H9 (cell line): ENCODE data around the gene PIK3R5. TPM values are rescaled to one million over a fixed set of nuclear protein-coding genes. Genes with fewer than 3 reads are reported as not detected.

ENCODE experiments used
- DNase-seq: peaks from one replicate; pipeline ENCODE4 v3.0.0-alpha.2; 2017
- H2AFZ ChIP-seq: one replicate; pipeline ENCODE4 v1.6.1; 2013; ENCODE audit warnings: mild to moderate bottlenecking, low read length, control low read depth, moderate library complexity
- H2AK5ac ChIP-seq: 2 replicates; pipeline ENCODE4 v1.6.1; 2013; ENCODE audit warnings: low read length, control low read depth, mixed read lengths; ENCODE audit not compliant: insufficient read length
- H2BK120ac ChIP-seq: one replicate; pipeline ENCODE4 v1.6.1; 2013; ENCODE audit warnings: low read depth, mild to moderate bottlenecking, low read length, control low read depth, inconsistent platforms; ENCODE audit not compliant: poor library complexity, severe bottlenecking
- H2BK12ac ChIP-seq: 2 replicates; pipeline ENCODE4 v1.6.1; 2013; ENCODE audit warnings: low read length, control low read depth, mixed read lengths, low read depth; ENCODE audit not compliant: insufficient read length
- H2BK15ac ChIP-seq: 2 replicates; pipeline ENCODE4 v1.6.1; 2013; ENCODE audit warnings: low read depth, low read length, control low read depth
- H2BK20ac ChIP-seq: one replicate; pipeline ENCODE4 v1.6.1; 2013; ENCODE audit warnings: low read depth, mild to moderate bottlenecking, low read length, control low read depth, inconsistent platforms; ENCODE audit not compliant: poor library complexity, severe bottlenecking
- H2BK5ac ChIP-seq: 2 replicates; pipeline ENCODE4 v1.6.1; 2013; ENCODE audit warnings: low read length, control low read depth, mixed read lengths; ENCODE audit not compliant: insufficient read length
- H3K14ac ChIP-seq: 2 replicates; pipeline ENCODE4 v1.6.1; 2013; ENCODE audit warnings: low read length, control low read depth; ENCODE audit not compliant: insufficient read depth
- H3K18ac ChIP-seq: 2 replicates; pipeline ENCODE4 v1.6.1; 2013; ENCODE audit warnings: low read depth, mild to moderate bottlenecking, mixed read lengths, low read length, control low read depth; ENCODE audit not compliant: insufficient read length
- H3K23ac ChIP-seq: 2 replicates; pipeline ENCODE4 v1.6.1; 2013; ENCODE audit warnings: low read length, control low read depth, mixed read lengths, low read depth; ENCODE audit not compliant: insufficient read length
- H3K23me2 ChIP-seq: 2 replicates; pipeline ENCODE4 v1.6.1; 2013; ENCODE audit warnings: low read depth, mild to moderate bottlenecking, mixed read lengths, low read length, control low read depth; ENCODE audit not compliant: insufficient read length, poor library complexity, severe bottlenecking
- H3K27ac ChIP-seq: 2 replicates; pipeline ENCODE4 v1.5.1; 2013; ENCODE audit warnings: low read length, control low read depth, mixed read lengths, low read depth; ENCODE audit not compliant: insufficient read length
- H3K27me3 ChIP-seq: 2 replicates; pipeline ENCODE4 v1.6.1; 2013; ENCODE audit warnings: low read length, control low read depth, inconsistent platforms; ENCODE audit not compliant: insufficient read depth
- H3K4ac ChIP-seq: 2 replicates; pipeline ENCODE4 v1.6.1; 2013; ENCODE audit warnings: low read depth, mild to moderate bottlenecking, control low read depth, inconsistent platforms, low read length, moderate library complexity
- H3K4me1 ChIP-seq: 2 replicates; pipeline ENCODE4 v1.6.1; 2013; ENCODE audit warnings: low read length, control low read depth, inconsistent platforms; ENCODE audit not compliant: insufficient read depth
- H3K4me2 ChIP-seq: 2 replicates; pipeline ENCODE4 v1.6.1; 2013; ENCODE audit warnings: low read length, control low read depth, mixed read lengths; ENCODE audit not compliant: insufficient read length, insufficient read depth
- H3K56ac ChIP-seq: 2 replicates; pipeline ENCODE4 v1.6.1; 2013; ENCODE audit warnings: low read depth, mild to moderate bottlenecking, mixed read lengths, low read length, control low read depth; ENCODE audit not compliant: insufficient read length
- H3K79me1 ChIP-seq: 2 replicates; pipeline ENCODE4 v1.6.1; 2013; ENCODE audit warnings: low read depth, mild to moderate bottlenecking, moderate library complexity, low read length, control low read depth, inconsistent platforms; ENCODE audit not compliant: insufficient read depth, poor library complexity, severe bottlenecking
- H3K79me2 ChIP-seq: 2 replicates; pipeline ENCODE4 v1.6.1; 2013; ENCODE audit warnings: low read length, control low read depth, inconsistent platforms; ENCODE audit not compliant: insufficient read depth
- H3K9ac ChIP-seq: 2 replicates; pipeline ENCODE4 v1.6.1; 2013; ENCODE audit warnings: low read length, control low read depth, mixed read lengths; ENCODE audit not compliant: insufficient read length; ENCODE audit errors: extremely low read depth
- H3K9me3 ChIP-seq: one replicate; pipeline ENCODE4 v1.6.1; 2013; ENCODE audit warnings: low read depth, low read length, inconsistent platforms; ENCODE audit not compliant: control insufficient read depth
- H3T11ph ChIP-seq: one replicate; pipeline ENCODE4 v1.6.1; 2013; ENCODE audit warnings: mild to moderate bottlenecking, low read length, control low read depth, inconsistent platforms
- H4K20me1 ChIP-seq: one replicate; pipeline ENCODE4 v1.6.1; 2013; ENCODE audit not compliant: control insufficient read depth, insufficient read length, insufficient read depth
- H4K5ac ChIP-seq: 2 replicates; pipeline ENCODE4 v1.6.1; 2013; ENCODE audit warnings: low read depth, mild to moderate bottlenecking, mixed read lengths, low read length, control low read depth; ENCODE audit not compliant: insufficient read length
- H4K8ac ChIP-seq: replicated peaks from 2 replicates; pipeline ENCODE4 v1.6.1; 2013; ENCODE audit warnings: low read length, control low read depth, mixed read lengths, low read depth; ENCODE audit not compliant: insufficient read length
- H4K91ac ChIP-seq: 2 replicates; pipeline ENCODE4 v1.6.1; 2013; ENCODE audit warnings: low read depth, mild to moderate bottlenecking, moderate library complexity, mixed read lengths, low read length, control low read depth; ENCODE audit not compliant: insufficient read length
- H3K27ac Mint-ChIP-seq, 3 experiments: 2 replicates in 2 of 3; 3 replicates in 1 of 3; pipeline ENCODE4 v1.8.0; 2020 to 2021; ENCODE audit warnings: mixed read lengths in 3 of 3, mild to moderate bottlenecking in 1 of 3, moderate library complexity in 1 of 3
- H3K27me3 Mint-ChIP-seq: 2 replicates; pipeline ENCODE4 v1.8.0; 2021; ENCODE audit warnings: low read depth, mild to moderate bottlenecking, moderate library complexity, mixed read lengths
- H3K36me3 Mint-ChIP-seq, 3 experiments: 2 replicates in 2 of 3; 3 replicates in 1 of 3; pipeline ENCODE4 v1.8.0; 2020 to 2021; ENCODE audit warnings: low read depth in 3 of 3, mixed read lengths in 3 of 3; ENCODE audit not compliant: insufficient read depth in 1 of 3
- H3K4me1 Mint-ChIP-seq, 2 experiments: 2 replicates each; pipeline ENCODE4 v1.8.0; 2020; ENCODE audit warnings: mixed read lengths in 2 of 2
- H3K4me3 Mint-ChIP-seq, 2 experiments: 2 replicates in 1 of 2; 3 replicates in 1 of 2; pipeline ENCODE4 v1.8.0; 2020 to 2021; ENCODE audit warnings: mild to moderate bottlenecking in 2 of 2, mixed read lengths in 2 of 2, moderate library complexity in 1 of 2
- H3K9me3 Mint-ChIP-seq, 2 experiments: 2 replicates in 1 of 2; 3 replicates in 1 of 2; pipeline ENCODE4 v1.8.0; 2020; ENCODE audit warnings: mild to moderate bottlenecking in 2 of 2, mixed read lengths in 2 of 2, moderate library complexity in 1 of 2
- WGBS: extraction: QIAGEN DNeasy Blood & Tissue Kit; methylation state at CpG from one replicate; pipeline ENCODE4 v1.1.7; 2013; ENCODE audit warnings: missing lambda C conversion rate, low lambda C conversion rate, mixed read lengths; ENCODE audit not compliant: insufficient read length; ENCODE audit errors: extremely low coverage; 5-methylcytosine and 5-hydroxymethylcytosine counted together
- total RNA-seq: library from RNA; stranded (reverse); gene quantifications from 2 replicates; pipeline ENCODE4 v1.2.1, GENCODE V29; 2021
- TF ChIP-seq, protein P1 (sequence below): fragments of 200-600 bp; sonication (generic); conservative IDR thresholded peaks from 3 replicates; pipeline ENCODE4 v1.8.0; 2021; ENCODE audit warnings: antibody characterized with exemption, mild to moderate bottlenecking

PIK3R5 gene
- total RNA-seq, 1 experiment from 2014 or later = 1.4 TPM

DNA sequence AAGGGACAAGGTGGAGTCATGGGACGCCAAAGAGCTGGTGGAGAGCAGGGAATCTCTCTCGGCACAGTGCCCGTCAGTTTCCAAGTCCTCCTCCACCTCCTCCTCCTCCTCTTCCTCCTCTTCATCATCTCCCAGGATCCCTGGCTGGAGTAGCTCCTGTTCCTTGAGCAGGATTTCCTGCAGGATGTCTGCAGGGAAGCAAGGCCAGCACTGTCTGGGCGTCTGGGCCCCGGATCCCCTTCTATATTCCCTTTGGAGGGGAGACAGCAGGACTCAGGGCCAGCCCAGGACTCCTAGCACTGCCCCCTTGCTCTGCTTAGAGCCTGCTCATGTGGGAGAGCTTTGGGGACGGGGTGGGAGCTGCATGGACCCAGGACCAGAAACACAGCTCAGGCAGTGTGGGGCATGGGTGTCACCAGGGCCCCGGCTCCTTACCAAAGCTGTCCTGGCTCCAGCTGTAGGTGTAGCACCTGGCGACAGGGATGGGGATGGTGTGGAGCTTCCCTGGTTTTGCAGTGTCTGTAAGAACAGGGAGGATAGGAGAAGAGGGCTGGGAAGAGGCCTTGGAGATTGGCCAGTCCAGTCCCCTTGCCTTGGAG is 76.7 kb downstream of the PIK3R5 start:
- Histone ChIP-seq H3T11ph (no peak overlapping the region), H2AFZ (no peak overlapping the region), H2BK5ac (no peak overlapping the region), H3K27me3 (no peaks in the 10 kb centered on the region), H2BK120ac (no peak overlapping the region), H3K27ac (no peak overlapping the region), H3K14ac (no peak overlapping the region), H3K4me2 (no peak overlapping the region), H3K79me1 (no peaks in the 10 kb centered on the region), H3K23ac (no peak overlapping the region), H4K91ac (no peak overlapping the region), H3K23me2 (no peaks in the 10 kb centered on the region), H4K5ac (no peak overlapping the region), H3K56ac (no peak overlapping the region), H2BK12ac (no peak overlapping the region), H4K20me1 (no peaks in the 10 kb centered on the region), H4K8ac (no peak overlapping the region), H3K4me1 (no peaks in the 10 kb centered on the region), H3K4ac (no peak overlapping the region), H3K9ac (no peak overlapping the region), H2BK20ac (no peak overlapping the region), H3K18ac (no peak overlapping the region), H3K9me3 (no peaks in the 10 kb centered on the region), H3K79me2 (no peaks in the 10 kb centered on the region), H2AK5ac (no peak overlapping the region), H2BK15ac (no peak overlapping the region)
- Mint-ChIP-seq H3K27ac (no peak overlapping the region; a peak in 1 of 7 replicates), H3K4me1 (peaks cover 5 to 21% of the 10 kb centered on the region in 2 experiments), H3K4me3 (no peak overlapping the region), H3K27me3 (peaks cover 4% of the 10 kb centered on the region), H3K36me3 (no peaks in the 10 kb centered on the region), H3K9me3 (no peaks in the 10 kb centered on the region; a peak in 1 of 5 replicates)
- TF ChIP-seq, protein P1, sequence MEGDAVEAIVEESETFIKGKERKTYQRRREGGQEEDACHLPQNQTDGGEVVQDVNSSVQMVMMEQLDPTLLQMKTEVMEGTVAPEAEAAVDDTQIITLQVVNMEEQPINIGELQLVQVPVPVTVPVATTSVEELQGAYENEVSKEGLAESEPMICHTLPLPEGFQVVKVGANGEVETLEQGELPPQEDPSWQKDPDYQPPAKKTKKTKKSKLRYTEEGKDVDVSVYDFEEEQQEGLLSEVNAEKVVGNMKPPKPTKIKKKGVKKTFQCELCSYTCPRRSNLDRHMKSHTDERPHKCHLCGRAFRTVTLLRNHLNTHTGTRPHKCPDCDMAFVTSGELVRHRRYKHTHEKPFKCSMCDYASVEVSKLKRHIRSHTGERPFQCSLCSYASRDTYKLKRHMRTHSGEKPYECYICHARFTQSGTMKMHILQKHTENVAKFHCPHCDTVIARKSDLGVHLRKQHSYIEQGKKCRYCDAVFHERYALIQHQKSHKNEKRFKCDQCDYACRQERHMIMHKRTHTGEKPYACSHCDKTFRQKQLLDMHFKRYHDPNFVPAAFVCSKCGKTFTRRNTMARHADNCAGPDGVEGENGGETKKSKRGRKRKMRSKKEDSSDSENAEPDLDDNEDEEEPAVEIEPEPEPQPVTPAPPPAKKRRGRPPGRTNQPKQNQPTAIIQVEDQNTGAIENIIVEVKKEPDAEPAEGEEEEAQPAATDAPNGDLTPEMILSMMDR = no peak
- no CpG with 5 or more reads among the region's 8 CpGs for WGBS
- no peak for DNase-seq
